Suprapubic skin (tissue), 4 donors: ENCODE data around the gene TMA7B.

Experiments
- EP300 ChIP-seq: sonication (generic); formaldehyde crosslinking; IDR thresholded peaks from one replicate; pipeline ENCODE4 v1.6.1; 2017; ENCODE audit warnings: antibody characterized with exemption
- POLR2A ChIP-seq, 2 donors: fragments of 450-650 bp; IDR thresholded peaks; one replicate each; pipeline ENCODE4 v1.6.1; 2017; ENCODE audit warnings: antibody characterized with exemption in 2 of 2, mild to moderate bottlenecking in 2 of 2, moderate library complexity in 2 of 2
- POLR2AphosphoS5 ChIP-seq, 3 donors: sonication (generic); formaldehyde crosslinking; IDR thresholded peaks; one replicate each; pipeline ENCODE4 v1.6.1; 2017; ENCODE audit warnings: antibody characterized with exemption in 3 of 3

DNA sequence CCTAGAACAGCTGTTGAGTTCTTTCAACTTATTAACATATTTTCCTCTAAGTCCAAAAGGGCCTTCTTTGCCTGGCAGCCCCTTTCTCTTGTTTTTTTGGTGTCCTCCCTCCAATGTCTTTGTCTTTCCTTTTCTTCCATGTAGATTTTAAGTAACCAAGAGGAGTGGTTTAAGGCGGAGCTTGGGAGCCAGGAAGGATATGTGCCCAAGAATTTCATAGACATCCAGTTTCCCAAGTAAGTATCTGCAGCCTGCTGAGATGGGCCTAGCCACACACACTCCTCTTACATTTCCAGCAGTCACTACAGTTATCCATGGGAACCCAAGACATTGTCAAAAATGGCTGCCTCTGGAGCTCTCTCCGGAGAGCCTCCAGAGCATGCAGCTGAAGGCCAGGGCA is 4.5 kb upstream of the TMA7B start:
- TF ChIP-seq POLR2A (IDR thresholded peaks at IDR 0.05), result no peak
- no peak for TF ChIP-seq POLR2AphosphoS5 (IDR thresholded peaks at IDR 0.05)
- no peak for TF ChIP-seq EP300
